Subcutaneous adipose tissue (tissue), 4 donors: Measurements from ENCODE around the gene ASPA. TPM values are rescaled to one million over a fixed set of nuclear protein-coding genes. Genes with fewer than 3 reads are reported as not detected.

Source experiments
- total RNA-seq, 4 donors: library from RNA; depleted of rRNA; stranded (reverse); fragments of >200 nt; gene quantifications; one replicate each; pipeline ENCODE4 v1.1.0, GENCODE V29; 2016
- TF ChIP-seq, protein P1 (sequence below): fragments of 450-650 bp; IDR thresholded peaks from one replicate; pipeline ENCODE4 v1.5.1; 2016; ENCODE audit warnings: low read depth, mild to moderate bottlenecking, control low read depth, antibody characterized with exemption, moderate library complexity

ASPA gene
- total RNA-seq, 4 donors from 2014 or later: 3.4 to 6.6 (median 5.6) TPM

DNA sequence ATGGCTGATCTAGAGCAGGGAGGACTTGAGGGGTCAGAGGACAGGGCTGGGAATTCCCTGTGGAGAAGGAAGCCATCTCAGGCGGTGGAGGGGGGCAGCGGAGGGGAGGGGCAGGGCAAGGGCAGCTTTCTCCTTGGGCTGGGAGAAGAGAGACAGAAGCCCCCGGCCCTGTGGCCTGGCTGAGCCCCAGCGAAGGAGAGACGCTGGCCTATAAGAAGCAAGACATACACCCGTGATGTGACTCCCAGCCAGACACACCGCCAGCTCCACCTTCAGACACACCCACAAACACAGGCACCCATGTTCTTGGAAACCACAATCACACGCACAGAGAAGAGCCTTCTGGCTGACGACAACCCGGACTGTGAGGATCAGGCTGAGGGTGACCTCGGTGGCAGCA is 71.8 kb downstream of the ASPA start:
- TF ChIP-seq, protein P1, sequence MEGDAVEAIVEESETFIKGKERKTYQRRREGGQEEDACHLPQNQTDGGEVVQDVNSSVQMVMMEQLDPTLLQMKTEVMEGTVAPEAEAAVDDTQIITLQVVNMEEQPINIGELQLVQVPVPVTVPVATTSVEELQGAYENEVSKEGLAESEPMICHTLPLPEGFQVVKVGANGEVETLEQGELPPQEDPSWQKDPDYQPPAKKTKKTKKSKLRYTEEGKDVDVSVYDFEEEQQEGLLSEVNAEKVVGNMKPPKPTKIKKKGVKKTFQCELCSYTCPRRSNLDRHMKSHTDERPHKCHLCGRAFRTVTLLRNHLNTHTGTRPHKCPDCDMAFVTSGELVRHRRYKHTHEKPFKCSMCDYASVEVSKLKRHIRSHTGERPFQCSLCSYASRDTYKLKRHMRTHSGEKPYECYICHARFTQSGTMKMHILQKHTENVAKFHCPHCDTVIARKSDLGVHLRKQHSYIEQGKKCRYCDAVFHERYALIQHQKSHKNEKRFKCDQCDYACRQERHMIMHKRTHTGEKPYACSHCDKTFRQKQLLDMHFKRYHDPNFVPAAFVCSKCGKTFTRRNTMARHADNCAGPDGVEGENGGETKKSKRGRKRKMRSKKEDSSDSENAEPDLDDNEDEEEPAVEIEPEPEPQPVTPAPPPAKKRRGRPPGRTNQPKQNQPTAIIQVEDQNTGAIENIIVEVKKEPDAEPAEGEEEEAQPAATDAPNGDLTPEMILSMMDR: no peak

DNA sequence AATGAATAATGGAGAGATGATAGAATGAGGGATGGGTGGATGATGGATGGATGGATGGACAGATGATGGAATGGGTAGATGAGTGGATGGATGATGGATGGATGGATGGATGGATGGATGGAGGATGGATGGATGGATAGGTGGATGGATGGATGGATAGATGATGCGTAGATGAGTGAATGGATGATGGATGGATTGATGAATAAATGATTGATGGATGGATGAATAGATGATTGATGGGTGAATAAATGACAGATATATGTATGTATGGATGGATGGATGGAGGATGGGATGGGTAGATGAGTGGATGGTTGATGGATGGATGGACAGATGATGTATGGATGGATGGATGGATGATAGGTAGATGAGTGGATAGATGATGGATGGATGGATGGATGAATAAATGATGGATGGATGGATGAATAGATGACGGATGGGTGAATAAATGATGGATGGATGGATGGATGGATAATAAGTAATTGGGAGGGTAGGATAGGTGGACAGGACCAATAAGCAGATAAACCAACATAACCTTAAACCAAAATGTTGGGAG is 73.9 kb downstream of the ASPA start:
- TF ChIP-seq, protein P1: no peak

DNA sequence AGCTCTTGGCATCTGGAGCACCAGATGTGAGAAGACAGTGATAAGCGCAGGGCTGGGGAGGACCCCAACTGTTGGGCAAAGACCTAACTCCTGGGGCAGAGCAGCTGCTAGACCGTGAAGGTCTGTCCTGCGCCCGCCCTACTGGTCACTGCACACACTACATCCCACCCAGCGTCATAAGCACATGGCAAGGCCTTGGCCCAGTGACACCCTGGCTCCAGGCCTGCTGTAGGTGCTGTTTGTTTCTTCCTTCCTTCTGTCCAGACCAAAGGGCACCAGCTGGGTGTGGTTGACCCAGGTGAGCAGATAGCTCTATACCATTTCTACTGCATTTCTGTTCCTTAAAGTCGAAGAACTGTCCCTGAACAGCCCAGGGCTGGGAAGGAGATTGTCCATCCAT is 75.4 kb downstream of the ASPA start:
- TF ChIP-seq, protein P1: no peak

DNA sequence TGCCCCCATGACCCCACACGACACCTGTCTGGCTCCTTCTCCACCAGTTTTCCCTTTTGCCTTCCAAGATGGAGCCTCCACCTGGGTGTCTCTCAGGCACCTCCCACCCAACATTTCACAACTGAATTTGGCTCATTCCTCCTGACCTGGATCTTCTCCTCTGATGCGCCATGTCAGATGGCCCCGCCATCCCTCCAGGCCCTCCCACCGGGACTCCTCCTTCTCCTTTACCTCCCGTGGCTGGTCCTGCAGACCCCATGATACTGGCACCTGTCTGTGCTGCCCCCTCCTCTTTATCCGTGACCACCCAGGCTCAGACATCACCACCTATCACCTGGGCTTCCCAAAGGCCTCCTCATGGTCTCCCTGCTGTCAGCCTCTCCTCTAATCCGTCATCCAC is 77.1 kb downstream of the ASPA start:
- TF ChIP-seq, protein P1: no peak

Other genes starting within 250 kb of the ASPA start
- not detected for gene OR3A1, start 177.6 kb upstream of the ASPA start, total RNA-seq
- 1 to 10 TPM in 1 of 4 donors, not detected in 3; 1.7 TPM for gene OR3A2, start 89.7 kb upstream of the ASPA start, total RNA-seq
- gene OR1E1, start 77.6 kb upstream of the ASPA start, total RNA-seq: not detected
- gene OR3A3, start 64.6 kb upstream of the ASPA start, total RNA-seq: not detected
- gene OR1E2, start 42.2 kb upstream of the ASPA start, total RNA-seq: not detected
- gene SPATA22, start 4.2 kb upstream of the ASPA start, total RNA-seq: 1 to 10 TPM in 2 of 4 donors, under 1 TPM in 2; 0.51 to 2.6 (median 0.96) TPM
- 1 to 10 TPM in 3 of 4 donors, under 1 TPM in 1; 0.16 to 2.8 (median 1.3) TPM for gene TRPV3, start 81.8 kb downstream of the ASPA start, total RNA-seq
- gene TRPV1, start 133.4 kb downstream of the ASPA start, total RNA-seq: 1 to 10 TPM; 4.2 to 6.8 (median 5.1) TPM
- 10 to 100 TPM in 3 of 4 donors, 1 to 10 TPM in 1; 7.3 to 16.8 (median 10.8) TPM for gene SHPK, start 160.3 kb downstream of the ASPA start, total RNA-seq
- 10 to 100 TPM; 16.8 to 28.2 (median 23.6) TPM for gene CTNS, start 160.8 kb downstream of the ASPA start, total RNA-seq
- gene TAX1BP3, start 192.6 kb downstream of the ASPA start, total RNA-seq: 10 to 100 TPM; 62.2 to 90.1 (median 76.9) TPM
- 10 to 100 TPM; 14.5 to 17.2 (median 15.3) TPM for gene EMC6, start 192.8 kb downstream of the ASPA start, total RNA-seq
- gene P2RX5, start 220.2 kb downstream of the ASPA start, total RNA-seq: under 1 TPM in 1 of 4 donors, not detected in 3; 0.68 TPM
- gene HASPIN, start 247.9 kb downstream of the ASPA start, total RNA-seq: under 1 TPM in 3 of 4 donors, not detected in 1; 0.33 to 0.44 (median 0.34) TPM